ENCODE data around the gene COMMD7. TPM values are rescaled to one million over a fixed set of nuclear protein-coding genes. Genes with fewer than 3 reads are reported as not detected.

The COMMD7 gene
- total RNA-seq, 6 experiments from 2014 or later: 15.2 to 21.3 (median 18.6) TPM

DNA sequence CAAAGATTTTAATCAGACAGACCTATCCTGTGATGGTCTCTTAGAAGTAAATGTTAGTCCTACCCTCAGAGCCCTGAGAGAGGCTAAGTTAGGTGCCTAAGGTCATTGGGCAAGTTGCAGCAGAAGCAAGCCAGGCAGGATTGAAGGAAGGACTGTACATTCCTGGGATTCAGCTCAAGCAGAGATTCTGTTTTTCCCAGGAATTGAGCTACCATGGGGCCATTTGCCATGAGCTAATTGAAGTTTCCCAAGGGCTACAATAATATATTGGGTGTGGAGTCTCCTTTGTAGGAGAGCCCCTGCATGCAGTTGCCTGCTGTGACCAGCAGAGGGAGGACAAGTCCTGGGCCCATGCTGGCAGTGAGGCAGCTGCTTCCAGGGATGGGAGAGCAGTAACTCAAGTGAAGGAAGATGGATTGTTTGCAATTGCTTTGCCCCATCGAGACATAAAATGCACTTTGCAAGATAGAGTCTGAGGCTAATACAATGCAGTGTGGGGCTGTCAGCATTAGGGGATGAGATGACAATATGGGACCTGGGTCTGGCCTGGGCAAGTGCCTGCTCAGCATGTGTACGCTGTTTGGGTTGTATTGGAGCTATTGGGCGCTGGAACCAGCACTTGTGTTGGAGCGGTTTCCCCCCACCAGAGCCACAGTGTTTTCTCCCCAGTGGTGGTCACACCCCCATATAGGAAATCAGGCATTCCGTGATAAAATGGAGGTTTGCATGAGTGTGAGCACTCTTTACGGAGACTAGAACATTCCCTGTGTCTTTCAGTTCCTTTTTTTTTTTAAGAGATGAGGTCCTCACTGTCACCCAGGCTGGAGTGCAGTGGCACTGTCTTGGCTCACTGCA lies 46.9 kb upstream of the COMMD7 start:
- Histone ChIP-seq H3K27ac (no peak overlapping the region), H3K4me3 (no peak overlapping the region), H3K36me3 (no peaks in the 10 kb centered on the region), H3K27me3 (no peaks in the 10 kb centered on the region), H3K9me3 (no peaks in the 10 kb centered on the region), H3K4me1 (no peaks in the 10 kb centered on the region)
- 49% methylated on average over 5 of the region's 6 CpGs for WGBS (ENCODE audit: insufficient coverage, low coverage, low lambda C conversion rate, missing lambda C conversion rate)
- DNase-seq (peak; percentile 73 to 78 (median 75)), ATAC-seq (peak; percentile 94 to 99 (median 98))
- intact Hi-C loops (cut with DNase I): no loop called here
- TF ChIP-seq CTCF (IDR thresholded peaks at IDR 0.05) (peak; percentile 93 to 100 (median 99)), POLR2A (IDR thresholded peaks at IDR 0.05) (no peak)

- Histone ChIP-seq H3K36me3 (no peaks in the 10 kb centered on the region), H3K27ac (no peak overlapping the region), H3K9me3 (no peaks in the 10 kb centered on the region), H3K27me3 (no peaks in the 10 kb centered on the region), H3K4me3 (no peak overlapping the region), H3K4me1 (no peaks in the 10 kb centered on the region)
- TF ChIP-seq CTCF (IDR thresholded peaks at IDR 0.05): no peak
- no peak for TF ChIP-seq POLR2A (IDR thresholded peaks at IDR 0.05)
- intact Hi-C loops (cut with DNase I): no loop called here
- no peak for DNase-seq
- no peak for ATAC-seq
- WGBS (ENCODE audit: insufficient coverage, low coverage, low lambda C conversion rate, missing lambda C conversion rate): 87% methylated on average over 6 of the region's 16 CpGs
Observed at GRCh38 chr20:32787168-32787567, 43.9 kb upstream of the COMMD7 start.

DNA sequence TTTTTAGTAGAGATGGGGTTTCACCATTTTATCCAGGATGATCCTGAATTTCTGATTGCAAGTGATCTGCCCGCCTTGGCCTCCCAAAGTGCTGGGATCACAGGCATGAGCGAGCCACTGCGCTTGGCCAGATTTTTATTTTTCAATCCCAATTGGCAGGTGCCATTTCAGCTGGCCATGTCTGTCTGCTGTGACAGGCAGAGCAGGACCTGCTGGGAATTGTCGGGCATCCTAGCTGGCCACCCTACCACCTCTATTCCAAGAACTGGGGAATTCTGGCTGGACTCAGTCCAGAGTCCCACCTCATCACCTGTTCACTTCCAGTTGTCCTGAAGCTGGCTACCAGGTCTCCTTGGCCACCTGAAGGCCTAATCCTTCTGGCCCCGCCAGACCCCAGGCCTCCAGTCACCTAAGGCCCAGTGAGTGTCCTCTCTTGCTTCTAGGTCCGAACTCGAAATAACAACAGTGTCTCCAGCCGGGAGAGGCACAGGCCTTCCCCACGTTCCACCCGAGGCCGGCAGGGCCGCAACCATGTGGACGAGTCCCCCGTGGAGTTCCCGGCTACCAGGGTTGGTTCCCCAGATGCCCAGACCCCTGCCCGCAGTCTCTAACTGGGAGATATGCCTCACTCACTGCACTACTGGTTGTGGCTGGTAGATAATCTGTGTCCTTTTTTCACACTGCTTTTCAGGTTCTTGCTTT lies 42.9 kb upstream of the COMMD7 start:
- Histone ChIP-seq H3K4me1 (no peaks in the 10 kb centered on the region), H3K27ac (no peak overlapping the region), H3K4me3 (no peak overlapping the region), H3K36me3 (no peaks in the 10 kb centered on the region), H3K9me3 (no peaks in the 10 kb centered on the region), H3K27me3 (no peaks in the 10 kb centered on the region)
- TF ChIP-seq CTCF (IDR thresholded peaks at IDR 0.05) (no peak), POLR2A (IDR thresholded peaks at IDR 0.05) (no peak)
- intact Hi-C loops (cut with DNase I): no loop called here
- ATAC-seq (no peak), DNase-seq (no peak)
- WGBS (ENCODE audit: insufficient coverage, low coverage, low lambda C conversion rate, missing lambda C conversion rate): 92% methylated on average over 5 of the region's 16 CpGs

- ATAC-seq: no peak
- Histone ChIP-seq H3K36me3 (no peaks in the 10 kb centered on the region), H3K9me3 (no peaks in the 10 kb centered on the region), H3K27ac (no peak overlapping the region), H3K4me3 (no peak overlapping the region), H3K4me1 (no peaks in the 10 kb centered on the region), H3K27me3 (no peaks in the 10 kb centered on the region)
- 95% methylated on average over 8 of the region's 13 CpGs for WGBS (ENCODE audit: insufficient coverage, low coverage, low lambda C conversion rate, missing lambda C conversion rate)
- TF ChIP-seq CTCF (IDR thresholded peaks at IDR 0.05) (no peak), POLR2A (IDR thresholded peaks at IDR 0.05) (no peak)
- no peak for DNase-seq
- intact Hi-C loops (cut with DNase I): loop anchor here in 1 of 2 donors (5.0 kb wide), 1 partner anchor 107 kb away; no protein-coding TSS in a partner anchor
Observed at GRCh38 chr20:32784369-32785080, 41.3 kb upstream of the COMMD7 start.
